ENCODE measurements around the gene STRA6.

Gene STRA6

DNA sequence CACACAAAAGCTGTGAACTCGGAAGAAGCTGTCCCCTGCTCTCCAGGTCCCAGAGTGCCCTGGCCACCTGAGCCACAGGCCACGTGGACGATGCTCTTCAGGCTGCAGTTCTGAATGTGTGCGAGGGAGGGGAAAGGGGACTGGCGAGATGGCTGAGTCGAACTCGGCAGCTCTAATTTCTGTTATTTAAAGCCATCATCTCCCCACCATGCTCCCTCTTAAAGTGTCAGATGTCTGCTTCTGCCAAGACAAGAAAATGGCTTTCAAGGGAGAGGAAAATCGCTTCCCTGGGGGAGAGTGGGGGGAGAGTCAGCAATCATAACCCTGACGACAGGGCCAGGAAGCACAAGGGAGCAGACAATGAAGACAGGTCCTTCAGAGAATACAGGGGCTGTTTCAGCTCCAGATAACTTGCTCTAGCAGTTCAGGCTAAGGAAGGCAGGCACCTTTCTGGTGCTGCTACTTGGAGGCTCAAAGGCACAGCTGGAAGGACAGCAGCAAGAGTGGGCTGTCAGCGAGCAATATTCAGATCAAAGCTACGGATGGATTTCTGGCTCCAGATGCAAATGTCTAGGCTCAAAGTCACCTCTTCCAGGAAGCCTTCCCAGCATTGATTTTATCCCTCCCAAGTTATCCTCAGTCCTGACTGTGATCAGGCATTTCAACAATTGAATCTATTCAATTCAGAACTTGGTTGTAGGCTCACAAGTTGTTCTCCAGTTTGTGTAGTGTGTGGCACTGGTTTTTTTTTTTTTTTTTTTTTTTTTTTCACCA is 18.1 kb upstream of the STRA6 start:
- H3K9me3 ChIP-seq (ENCODE audit: low read length) = no peaks in the 10 kb centered on the region
- H3K4me3 ChIP-seq (ENCODE audit: low read length) = no peak overlapping the region
- no peaks in the 10 kb centered on the region for H3K36me3 ChIP-seq (ENCODE audit: insufficient read depth, low read length)
- no peak overlapping the region for H2AFZ ChIP-seq (ENCODE audit: low read depth, low read length)
- no peaks in the 10 kb centered on the region for H3K27me3 ChIP-seq (ENCODE audit: insufficient read depth, low read length)
- peaks cover 49% of the 10 kb centered on the region for H3K4me1 ChIP-seq (ENCODE audit: insufficient read depth, low read length)

DNA sequence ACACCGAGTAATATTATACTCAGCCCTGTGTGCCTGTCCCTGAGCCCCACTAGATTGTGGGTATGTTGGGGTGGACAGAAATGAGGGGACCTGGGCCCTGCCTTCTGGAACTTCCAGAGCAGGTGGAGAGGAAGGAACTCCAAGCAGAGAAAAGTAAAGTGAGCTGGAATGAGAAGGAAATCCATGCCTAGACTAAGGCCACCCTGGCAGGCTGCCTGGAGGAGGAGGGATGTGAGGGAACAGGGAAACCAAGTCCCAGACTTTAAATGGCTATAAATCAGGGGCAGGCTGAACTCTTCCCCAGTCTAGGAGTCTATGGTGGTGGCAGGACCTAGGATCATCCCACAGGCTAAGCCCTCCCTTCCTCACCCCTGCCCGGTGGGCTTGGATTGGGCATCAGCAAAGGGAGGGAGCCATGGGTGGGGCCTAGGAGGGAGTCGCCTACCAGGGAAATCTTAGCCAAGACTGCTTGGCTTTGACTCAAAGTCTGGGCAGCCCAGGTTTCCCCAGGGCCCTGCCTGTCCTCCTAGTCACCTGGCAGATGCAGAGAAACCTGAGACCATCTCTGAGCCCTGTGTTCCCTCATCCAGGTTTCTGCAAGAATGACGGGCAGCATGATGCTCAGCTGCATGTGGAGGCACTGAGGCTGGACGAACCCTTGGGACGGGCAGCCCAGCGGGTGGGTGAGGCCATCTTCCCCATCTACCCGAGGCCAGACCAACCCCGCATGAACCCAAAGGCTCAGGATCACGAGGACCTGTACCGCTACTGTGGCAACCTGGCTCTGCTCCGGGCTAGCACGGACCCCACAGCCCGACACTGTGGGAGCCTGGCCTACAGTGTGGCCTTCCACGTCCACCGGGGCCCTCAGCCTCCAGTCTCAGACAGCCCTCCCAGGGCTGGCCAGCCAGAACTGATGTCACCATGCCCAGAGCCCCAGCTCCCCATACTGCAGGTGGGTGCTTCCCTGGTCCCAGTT is 15.6 kb upstream of the STRA6 start:
- Histone ChIP-seq H2AFZ (ENCODE audit: low read depth, low read length) (no peak overlapping the region), H3K36me3 (ENCODE audit: insufficient read depth, low read length) (no peaks in the 10 kb centered on the region), H3K4me3 (ENCODE audit: low read length) (no peak overlapping the region), H3K4me1 (ENCODE audit: insufficient read depth, low read length) (peaks cover 54% of the 10 kb centered on the region), H3K9me3 (ENCODE audit: low read length) (no peaks in the 10 kb centered on the region), H3K27me3 (ENCODE audit: insufficient read depth, low read length) (no peaks in the 10 kb centered on the region)

DNA sequence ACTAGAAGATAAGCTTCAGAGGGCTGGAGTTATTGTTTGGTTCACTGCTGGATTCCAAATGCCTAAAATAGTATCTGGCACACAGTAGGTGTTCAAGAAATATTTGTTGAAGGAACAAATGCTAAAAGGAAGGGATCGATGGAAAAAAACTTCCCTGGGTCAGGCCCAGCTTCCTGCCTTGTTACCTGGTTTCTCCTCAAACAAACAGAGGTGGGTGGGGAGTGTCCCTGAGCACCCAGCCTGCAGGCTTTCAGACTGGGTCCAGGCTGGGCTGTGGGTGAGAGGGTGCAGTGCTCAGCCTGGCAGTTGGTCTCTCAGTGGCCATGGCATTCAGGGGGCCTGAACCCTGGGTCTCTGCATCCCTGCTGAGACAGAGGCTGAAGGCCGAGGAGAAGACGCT is 14.4 kb upstream of the STRA6 start:
- Histone ChIP-seq H3K36me3 (ENCODE audit: insufficient read depth, low read length) (no peaks in the 10 kb centered on the region), H3K27me3 (ENCODE audit: insufficient read depth, low read length) (no peaks in the 10 kb centered on the region), H2AFZ (ENCODE audit: low read depth, low read length) (no peak overlapping the region), H3K4me3 (ENCODE audit: low read length) (no peak overlapping the region), H3K9me3 (ENCODE audit: low read length) (no peaks in the 10 kb centered on the region), H3K4me1 (ENCODE audit: insufficient read depth, low read length) (peaks cover 50% of the 10 kb centered on the region)

DNA sequence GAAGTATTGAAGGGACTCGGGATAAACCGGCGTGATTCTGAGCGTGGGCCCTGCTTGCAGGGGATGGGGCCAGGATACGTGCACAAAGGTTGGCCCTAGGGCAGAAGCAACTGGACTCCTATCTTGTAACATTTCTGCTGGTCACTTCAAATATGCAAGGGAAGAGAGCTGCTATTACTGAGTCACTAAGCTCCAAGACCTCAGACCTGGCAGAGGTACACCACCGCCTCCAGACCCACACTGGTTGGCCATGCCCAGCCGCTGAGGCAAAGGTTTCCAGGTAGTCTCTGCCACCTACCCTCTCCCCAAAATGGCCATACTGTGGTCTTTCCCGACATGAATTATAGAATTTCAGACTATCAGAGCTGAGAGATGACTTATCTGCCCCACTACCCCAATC is 13.4 kb upstream of the STRA6 start:
- H3K4me1 ChIP-seq (ENCODE audit: insufficient read depth, low read length) = peaks cover 43% of the 10 kb centered on the region
- H3K4me3 ChIP-seq (ENCODE audit: low read length) = no peak overlapping the region
- no peaks in the 10 kb centered on the region for H3K9me3 ChIP-seq (ENCODE audit: low read length)
- H2AFZ ChIP-seq (ENCODE audit: low read depth, low read length) = no peak overlapping the region
- no peaks in the 10 kb centered on the region for H3K36me3 ChIP-seq (ENCODE audit: insufficient read depth, low read length)
- H3K27me3 ChIP-seq (ENCODE audit: insufficient read depth, low read length) = no peaks in the 10 kb centered on the region

DNA sequence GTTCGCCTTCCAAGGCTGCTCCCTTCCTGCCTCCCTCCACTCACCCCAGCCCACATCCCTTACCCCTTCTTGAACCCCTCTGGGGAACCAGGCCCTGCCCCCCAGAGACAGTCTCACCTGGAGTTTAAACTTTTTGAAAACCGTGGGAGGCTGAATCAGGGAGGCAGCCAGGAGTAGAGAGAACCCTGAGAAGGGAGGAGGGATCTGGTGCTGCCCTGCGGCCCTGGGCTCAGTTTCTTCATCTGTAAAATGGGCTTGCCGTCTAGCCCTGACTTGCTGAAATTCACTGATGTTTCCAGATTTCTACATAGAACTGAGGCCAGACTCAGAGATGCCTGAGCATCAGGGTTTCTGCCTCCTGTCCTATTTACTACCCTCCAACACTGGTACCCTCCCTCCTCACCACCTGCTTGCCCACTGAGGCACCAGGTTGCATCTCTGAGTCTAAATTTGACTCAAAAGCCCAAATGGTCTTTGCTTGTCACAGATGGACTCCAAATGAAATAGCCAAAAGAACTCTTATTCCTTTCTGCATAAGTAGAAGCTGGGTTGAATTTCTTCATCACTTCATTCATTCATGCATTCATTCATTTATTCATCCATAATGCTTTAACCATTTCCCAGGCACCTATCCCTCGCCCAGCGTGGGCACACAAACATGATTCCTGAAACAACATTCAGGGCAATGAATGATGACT is 11.9 kb upstream of the STRA6 start:
- Histone ChIP-seq H3K36me3 (ENCODE audit: insufficient read depth, low read length) (no peaks in the 10 kb centered on the region), H3K4me1 (ENCODE audit: insufficient read depth, low read length) (peaks cover 37% of the 10 kb centered on the region), H3K9me3 (ENCODE audit: low read length) (no peaks in the 10 kb centered on the region), H3K27me3 (ENCODE audit: insufficient read depth, low read length) (no peaks in the 10 kb centered on the region), H3K4me3 (ENCODE audit: low read length) (no peak overlapping the region), H2AFZ (ENCODE audit: low read depth, low read length) (no peak overlapping the region)

DNA sequence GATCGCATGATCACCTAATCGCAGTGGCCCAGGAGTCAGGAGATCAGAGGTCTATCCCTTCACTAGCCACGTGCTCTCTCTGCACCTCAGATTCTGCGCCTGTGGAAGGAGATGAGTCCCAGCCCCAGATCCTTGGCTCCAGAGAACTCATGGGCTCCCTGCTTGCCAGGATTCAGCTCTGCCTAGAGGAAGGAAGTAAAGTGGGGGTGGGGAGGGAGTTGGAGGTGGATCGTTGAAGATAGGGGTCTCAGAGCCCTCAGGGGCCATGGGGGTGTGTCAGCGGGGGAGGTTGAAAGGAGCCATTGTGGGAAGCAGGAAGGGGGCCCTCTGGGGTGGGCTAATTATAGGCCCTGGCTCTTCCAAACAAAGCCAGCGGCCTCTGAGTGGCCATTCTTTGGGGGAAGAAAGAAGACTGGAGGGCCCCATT is 11.3 kb upstream of the STRA6 start:
- Histone ChIP-seq H2AFZ (ENCODE audit: low read depth, low read length) (no peak overlapping the region), H3K4me3 (ENCODE audit: low read length) (no peak overlapping the region), H3K27me3 (ENCODE audit: insufficient read depth, low read length) (no peaks in the 10 kb centered on the region), H3K4me1 (ENCODE audit: insufficient read depth, low read length) (peaks cover 43% of the 10 kb centered on the region), H3K9me3 (ENCODE audit: low read length) (no peaks in the 10 kb centered on the region), H3K36me3 (ENCODE audit: insufficient read depth, low read length) (no peaks in the 10 kb centered on the region)

DNA sequence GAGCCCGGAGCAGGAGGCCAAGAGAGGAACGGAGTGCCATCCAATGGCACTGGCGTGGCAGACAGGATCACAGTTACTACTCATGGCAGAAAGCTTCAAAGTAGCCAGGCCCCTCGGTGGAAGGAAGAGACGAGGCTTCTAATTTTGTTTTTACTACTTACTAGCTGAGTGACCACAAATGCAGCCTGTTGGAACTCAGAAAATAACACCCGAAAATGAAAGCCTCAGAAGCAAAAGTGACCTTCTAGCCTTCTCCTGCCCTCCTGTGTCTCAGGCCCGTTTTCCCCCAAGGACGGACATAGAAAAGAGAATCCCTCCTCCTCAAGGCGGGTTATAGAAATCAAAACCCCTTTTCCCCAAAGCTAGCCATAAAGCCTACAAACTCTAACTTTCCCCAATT is 9.9 kb upstream of the STRA6 start:
- Histone ChIP-seq H3K4me3 (ENCODE audit: low read length) (no peak overlapping the region), H3K9me3 (ENCODE audit: low read length) (no peaks in the 10 kb centered on the region), H3K36me3 (ENCODE audit: insufficient read depth, low read length) (no peaks in the 10 kb centered on the region), H2AFZ (ENCODE audit: low read depth, low read length) (no peak overlapping the region), H3K4me1 (ENCODE audit: insufficient read depth, low read length) (peaks cover 50% of the 10 kb centered on the region), H3K27me3 (ENCODE audit: insufficient read depth, low read length) (no peaks in the 10 kb centered on the region)

DNA sequence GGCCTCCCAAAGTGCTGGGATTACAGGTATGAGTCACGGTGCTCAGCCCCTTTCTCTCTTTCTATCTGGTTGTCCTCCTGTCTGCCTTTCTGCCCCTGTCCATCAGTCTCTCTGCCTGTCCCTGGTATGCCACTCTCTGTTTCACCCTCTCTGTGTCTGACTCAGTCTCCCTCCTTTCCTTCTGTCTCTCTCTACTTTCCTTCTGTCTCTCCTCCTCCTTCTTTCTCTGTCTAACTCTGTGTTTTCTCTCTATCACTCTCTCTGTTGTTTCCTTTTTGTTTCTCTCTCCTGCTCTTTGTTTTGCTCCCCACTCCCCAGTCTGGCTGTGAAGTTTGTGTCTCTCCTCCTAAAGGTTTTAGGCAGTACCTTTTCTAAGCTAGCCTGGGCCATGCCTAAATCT is 9.1 kb upstream of the STRA6 start:
- H3K9me3 ChIP-seq (ENCODE audit: low read length) = no peaks in the 10 kb centered on the region
- no peaks in the 10 kb centered on the region for H3K27me3 ChIP-seq (ENCODE audit: insufficient read depth, low read length)
- peaks cover 50% of the 10 kb centered on the region for H3K4me1 ChIP-seq (ENCODE audit: insufficient read depth, low read length)

DNA sequence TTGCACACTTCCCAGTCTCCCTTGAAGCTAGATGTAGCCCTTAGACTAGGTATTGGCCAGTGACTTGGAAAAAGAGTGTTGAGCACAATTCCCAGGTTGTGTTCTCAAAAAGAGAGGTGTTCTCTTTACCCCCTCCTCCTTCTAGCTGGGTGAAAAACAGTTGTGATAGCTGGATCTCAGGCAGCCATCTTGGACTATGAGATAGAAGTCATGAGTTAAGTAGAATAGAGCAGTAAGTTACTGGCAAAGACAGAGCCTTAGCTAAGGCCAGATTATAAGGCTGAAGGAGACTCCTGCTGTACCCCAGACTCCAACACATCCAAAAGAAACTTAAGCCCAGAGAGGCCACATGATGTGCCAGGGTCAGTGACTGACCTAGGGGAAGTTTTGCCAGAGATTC is 8.1 kb upstream of the STRA6 start:
- H3K4me1 ChIP-seq (ENCODE audit: insufficient read depth, low read length) = peaks cover 50% of the 10 kb centered on the region

More for the DNA sequence above, 9.1 kb upstream of the STRA6 start:
- Histone ChIP-seq H3K36me3 (ENCODE audit: insufficient read depth, low read length) (no peaks in the 10 kb centered on the region), H2AFZ (ENCODE audit: low read depth, low read length) (no peak overlapping the region), H3K4me3 (ENCODE audit: low read length) (no peak overlapping the region)

DNA sequence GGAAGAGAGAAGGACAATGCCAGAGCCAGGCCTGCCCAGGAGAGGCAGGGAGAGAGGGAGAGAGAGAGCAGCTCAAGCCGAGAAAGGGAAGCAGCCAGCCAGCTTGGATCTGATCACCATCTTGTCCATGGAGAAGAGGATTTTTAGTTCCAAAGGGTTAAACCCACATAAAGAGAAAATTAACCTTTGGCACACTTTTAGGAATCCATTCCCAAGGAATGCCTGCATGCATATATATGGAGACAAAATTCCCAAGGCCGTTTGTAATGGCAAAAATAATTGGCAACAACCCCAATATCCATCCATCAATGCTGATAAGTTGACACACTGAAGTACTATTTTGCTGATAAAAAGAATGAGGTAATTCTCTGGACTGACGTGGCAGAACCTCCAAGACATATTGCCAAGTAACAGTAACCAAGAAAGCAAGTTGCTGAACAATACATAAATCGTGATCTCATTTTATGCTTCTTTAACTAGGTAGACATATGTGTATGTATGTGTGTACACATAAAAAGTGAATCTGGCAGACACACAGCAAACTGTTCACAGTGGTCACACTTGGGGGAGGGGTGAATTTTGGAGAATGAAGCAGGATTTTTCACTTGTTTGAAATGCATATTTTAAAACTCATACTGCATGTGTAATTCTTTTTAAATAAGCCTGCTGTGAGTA is 7.5 kb upstream of the STRA6 start:
- H2AFZ ChIP-seq (ENCODE audit: low read depth, low read length) = no peak overlapping the region
- H3K4me3 ChIP-seq (ENCODE audit: low read length) = no peak overlapping the region
- H3K9me3 ChIP-seq (ENCODE audit: low read length) = no peaks in the 10 kb centered on the region
- no peaks in the 10 kb centered on the region for H3K36me3 ChIP-seq (ENCODE audit: insufficient read depth, low read length)
- H3K4me1 ChIP-seq (ENCODE audit: insufficient read depth, low read length) = peaks cover 45% of the 10 kb centered on the region
- no peaks in the 10 kb centered on the region for H3K27me3 ChIP-seq (ENCODE audit: insufficient read depth, low read length)

More for the DNA sequence above, 8.1 kb upstream of the STRA6 start:
- Histone ChIP-seq H3K36me3 (ENCODE audit: insufficient read depth, low read length) (no peaks in the 10 kb centered on the region), H3K27me3 (ENCODE audit: insufficient read depth, low read length) (no peaks in the 10 kb centered on the region), H2AFZ (ENCODE audit: low read depth, low read length) (no peak overlapping the region), H3K4me3 (ENCODE audit: low read length) (no peak overlapping the region), H3K9me3 (ENCODE audit: low read length) (no peaks in the 10 kb centered on the region)

DNA sequence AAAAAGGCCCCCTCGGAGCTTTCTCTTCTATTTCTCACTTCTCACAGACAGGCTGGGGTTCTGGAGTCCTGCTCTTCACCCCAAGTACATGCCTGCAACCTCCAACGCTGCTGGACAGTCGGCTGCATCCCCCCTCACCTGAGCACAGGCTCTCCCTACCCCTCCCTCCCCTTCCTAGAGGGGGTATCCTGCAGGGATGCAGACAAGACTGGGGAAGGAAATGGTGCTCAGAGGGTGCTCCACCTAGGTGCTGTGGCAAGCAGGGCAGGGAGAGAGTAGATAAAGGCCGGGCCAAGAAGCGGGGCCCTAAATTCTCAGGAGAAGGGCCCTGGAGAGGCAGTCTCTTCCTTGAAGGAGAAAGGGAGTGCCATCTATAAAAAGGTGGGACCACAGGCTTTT is 7.0 kb upstream of the STRA6 start:
- H3K4me3 ChIP-seq (ENCODE audit: low read length) = no peak overlapping the region
- H3K27me3 ChIP-seq (ENCODE audit: insufficient read depth, low read length) = no peaks in the 10 kb centered on the region
- no peak overlapping the region for H2AFZ ChIP-seq (ENCODE audit: low read depth, low read length)
- no peaks in the 10 kb centered on the region for H3K9me3 ChIP-seq (ENCODE audit: low read length)
- no peaks in the 10 kb centered on the region for H3K36me3 ChIP-seq (ENCODE audit: insufficient read depth, low read length)
- peaks cover 39% of the 10 kb centered on the region for H3K4me1 ChIP-seq (ENCODE audit: insufficient read depth, low read length)

DNA sequence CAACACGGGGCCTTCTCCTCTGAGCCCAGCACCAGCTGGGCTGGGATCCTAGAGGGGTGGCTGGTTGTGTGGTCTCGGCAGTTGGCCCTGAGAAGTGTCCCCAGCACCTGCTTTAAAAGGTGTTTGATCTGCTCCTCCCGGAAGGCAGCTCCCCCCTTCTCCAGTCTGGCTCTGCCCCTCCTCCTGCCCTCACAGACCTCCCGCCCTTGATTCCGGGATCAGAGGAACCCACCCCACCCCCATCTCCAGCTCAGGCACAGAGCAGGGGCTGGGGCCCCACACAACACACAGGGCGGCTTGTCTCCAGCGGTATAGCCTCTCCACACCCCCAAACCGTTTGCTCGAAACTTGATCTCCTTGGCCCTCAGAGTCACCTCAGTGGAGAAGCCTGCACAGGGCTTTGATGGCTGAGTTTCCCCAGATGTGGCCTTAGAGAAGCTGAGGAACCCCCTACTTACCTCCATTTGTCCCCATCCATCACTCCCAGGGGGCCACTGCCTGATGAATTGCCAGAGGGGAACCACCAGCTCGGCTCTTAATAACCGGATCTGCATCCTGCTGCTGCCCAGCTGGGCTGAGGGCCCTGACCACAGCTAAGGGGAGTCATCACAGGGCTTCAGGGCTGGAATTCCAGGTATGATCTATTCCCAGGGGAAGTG is 6.4 kb upstream of the STRA6 start:
- Histone ChIP-seq H3K27me3 (ENCODE audit: insufficient read depth, low read length) (no peaks in the 10 kb centered on the region), H3K4me3 (ENCODE audit: low read length) (no peak overlapping the region), H3K9me3 (ENCODE audit: low read length) (no peaks in the 10 kb centered on the region), H3K36me3 (ENCODE audit: insufficient read depth, low read length) (no peaks in the 10 kb centered on the region), H3K4me1 (ENCODE audit: insufficient read depth, low read length) (peaks cover 38% of the 10 kb centered on the region), H2AFZ (ENCODE audit: low read depth, low read length) (no peak overlapping the region)
